Measurements from ENCODE around the gene ZNF439.
A peak's percentile ranks its signal among the peaks of the same experiment; 100 is the strongest.
"Not testable (repeated sequence)": the region's sequence is repeated elsewhere in the genome, so short reads cannot be mapped to it uniquely, and the experiment has no call there.

Gene ZNF439

DNA sequence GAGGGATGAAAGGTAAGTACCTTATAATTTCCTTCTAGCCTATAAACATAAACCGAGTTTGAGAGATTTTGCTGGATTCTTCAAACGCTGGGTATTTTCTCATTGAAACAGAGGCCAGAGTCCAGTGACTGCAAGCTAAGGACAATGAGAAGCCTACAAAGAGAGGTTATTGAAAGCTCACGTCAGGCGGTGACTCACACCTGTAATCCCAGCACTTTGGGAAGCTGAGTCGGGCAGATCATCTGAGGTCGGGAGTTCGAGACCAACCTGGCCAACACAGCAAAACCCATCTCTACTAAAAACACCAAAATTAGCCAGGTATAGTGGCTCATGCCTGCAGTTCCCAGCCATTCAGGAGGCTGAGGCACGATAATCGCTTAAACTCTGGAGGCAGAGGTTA lies 24.1 kb downstream of the ZNF439 start:
- no peak for DNase-seq

DNA sequence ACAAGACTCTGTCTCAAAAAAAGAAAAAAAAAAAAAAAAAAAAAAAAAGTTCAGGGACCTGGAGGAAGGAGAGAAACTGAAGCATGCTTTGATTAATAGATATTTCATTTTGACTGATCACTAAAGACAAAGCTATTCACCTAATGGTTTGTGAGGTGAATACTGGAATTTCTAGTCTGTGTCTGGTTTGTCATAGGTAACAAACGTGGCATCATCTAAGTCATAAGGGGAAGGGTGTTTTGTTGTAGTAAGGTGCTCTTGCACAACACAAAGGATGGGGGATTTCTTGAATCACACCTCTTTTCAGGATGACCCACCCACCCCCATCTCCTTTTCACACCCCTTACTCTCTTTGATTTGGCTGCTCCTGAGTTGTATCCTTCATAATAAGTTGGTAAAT lies 25.2 kb downstream of the ZNF439 start:
- DNase-seq, result no peak

DNA sequence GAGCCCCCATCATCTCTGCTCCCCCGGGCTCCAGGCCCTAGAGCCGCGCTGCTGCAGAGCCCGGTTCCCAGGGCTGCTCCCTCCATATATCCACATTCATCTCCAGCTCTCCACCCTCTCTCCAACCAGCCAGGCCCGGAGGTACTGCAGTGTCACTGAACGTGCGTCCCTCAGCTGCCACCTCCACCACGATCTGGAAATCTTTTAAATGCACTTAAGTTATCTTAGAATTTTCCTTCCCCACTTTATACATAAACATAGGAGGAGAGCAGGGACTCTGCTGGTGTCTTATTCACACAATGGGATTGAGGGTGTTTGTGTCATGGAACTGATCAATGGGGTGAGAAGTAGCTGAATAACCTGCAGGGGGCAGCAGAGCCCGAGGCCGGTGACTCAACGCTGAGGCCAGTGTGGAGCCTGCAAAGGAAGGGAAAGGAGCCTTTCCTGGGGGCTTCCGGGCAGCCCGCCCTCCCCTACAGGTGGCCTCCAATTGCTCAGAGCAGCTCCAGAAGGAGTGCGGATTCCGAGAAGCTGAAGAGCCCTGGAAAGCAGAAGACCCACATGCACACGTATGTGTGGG lies 31.3 kb downstream of the ZNF439 start:
- peak; percentile 72 for DNase-seq

DNA sequence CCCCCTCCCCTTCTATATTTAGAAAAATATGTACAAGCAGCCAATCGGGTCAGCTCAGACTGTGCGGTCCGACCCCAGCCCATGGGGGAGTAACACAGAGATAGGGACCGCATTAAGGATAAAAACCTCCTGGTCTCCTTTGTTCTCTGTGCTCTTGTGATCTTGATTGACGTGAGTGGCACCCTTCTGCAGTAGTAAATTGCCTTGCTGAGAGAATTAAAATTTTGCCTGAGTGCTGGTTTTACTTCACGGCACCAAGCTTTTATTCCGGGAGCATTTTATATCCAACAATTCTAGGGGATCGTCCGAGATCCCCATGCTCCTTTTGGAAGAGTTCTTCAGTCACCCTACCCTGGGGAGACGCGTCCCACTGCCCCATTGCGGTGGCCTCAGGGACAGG lies 32.1 kb downstream of the ZNF439 start:
- DNase-seq, result no peak

DNA sequence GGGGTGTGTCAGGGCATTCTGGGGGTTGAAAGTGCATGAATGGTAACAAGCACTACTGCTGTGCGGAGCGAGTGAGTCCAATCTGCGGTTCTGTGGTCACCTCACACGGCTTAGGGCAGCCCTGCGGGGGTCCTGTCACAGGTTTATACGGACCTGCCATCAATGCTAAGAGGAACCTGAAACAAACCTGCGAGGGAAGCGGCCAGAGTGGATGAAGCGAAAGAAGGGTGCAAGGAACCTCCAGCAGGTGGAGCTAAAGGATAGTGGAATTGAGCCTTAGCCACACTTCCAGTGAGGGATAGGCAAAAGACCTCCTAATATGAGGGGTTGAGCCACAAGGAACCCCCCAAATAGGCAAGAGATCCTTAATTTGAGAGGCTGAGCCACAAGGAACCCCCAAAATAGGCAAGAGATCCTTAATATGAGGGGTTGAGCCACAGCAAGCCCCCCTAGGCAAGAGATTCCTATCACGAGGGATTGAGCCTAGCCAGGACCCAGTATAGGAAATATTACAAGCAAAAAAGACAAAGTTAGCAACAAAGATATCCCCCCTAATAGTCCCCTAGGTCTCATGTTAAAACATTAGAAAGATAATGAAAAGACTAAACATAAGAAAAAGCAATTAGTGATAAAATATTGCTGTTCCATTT lies 32.8 kb downstream of the ZNF439 start:
- peak; percentile 68 to 74 for DNase-seq

DNA sequence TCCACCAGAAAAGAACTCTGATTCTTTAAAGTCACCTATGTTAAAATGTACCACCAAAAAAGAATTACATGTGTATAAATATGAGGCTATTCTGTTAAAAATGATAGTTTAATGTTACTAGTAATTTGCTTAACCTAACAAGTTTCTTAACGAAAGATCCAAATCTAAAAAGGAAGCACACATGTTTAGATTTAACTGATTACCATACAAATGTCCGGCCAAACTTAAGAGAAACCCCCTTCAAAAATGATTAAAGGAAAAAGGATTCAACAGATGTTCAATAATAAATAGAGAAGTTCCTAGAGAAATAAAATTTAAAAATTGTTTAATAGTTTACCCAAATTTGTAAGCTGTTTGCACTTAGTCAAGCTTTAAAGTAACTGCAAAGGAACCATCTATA lies 34.1 kb downstream of the ZNF439 start:
- no peak for DNase-seq

DNA sequence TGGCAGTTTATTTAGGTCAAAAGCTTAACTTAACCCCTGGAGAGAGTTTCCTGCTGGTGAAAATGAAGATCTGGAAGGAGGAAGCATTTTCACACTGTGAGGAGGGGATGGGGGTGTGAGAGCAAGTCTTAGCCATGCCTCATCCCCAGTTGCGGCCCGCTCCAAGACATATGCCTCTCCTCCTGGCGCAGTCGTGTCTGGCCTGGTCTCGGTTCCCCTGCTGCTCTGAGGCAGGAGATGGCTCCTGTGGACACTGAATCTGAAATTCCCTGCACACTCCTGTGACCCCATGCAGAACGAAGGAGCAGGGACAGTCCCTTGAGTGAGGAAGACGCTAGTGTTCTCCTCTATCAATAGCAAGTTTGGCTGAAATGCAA lies 38.7 kb downstream of the ZNF439 start:
- no peak for DNase-seq

DNA sequence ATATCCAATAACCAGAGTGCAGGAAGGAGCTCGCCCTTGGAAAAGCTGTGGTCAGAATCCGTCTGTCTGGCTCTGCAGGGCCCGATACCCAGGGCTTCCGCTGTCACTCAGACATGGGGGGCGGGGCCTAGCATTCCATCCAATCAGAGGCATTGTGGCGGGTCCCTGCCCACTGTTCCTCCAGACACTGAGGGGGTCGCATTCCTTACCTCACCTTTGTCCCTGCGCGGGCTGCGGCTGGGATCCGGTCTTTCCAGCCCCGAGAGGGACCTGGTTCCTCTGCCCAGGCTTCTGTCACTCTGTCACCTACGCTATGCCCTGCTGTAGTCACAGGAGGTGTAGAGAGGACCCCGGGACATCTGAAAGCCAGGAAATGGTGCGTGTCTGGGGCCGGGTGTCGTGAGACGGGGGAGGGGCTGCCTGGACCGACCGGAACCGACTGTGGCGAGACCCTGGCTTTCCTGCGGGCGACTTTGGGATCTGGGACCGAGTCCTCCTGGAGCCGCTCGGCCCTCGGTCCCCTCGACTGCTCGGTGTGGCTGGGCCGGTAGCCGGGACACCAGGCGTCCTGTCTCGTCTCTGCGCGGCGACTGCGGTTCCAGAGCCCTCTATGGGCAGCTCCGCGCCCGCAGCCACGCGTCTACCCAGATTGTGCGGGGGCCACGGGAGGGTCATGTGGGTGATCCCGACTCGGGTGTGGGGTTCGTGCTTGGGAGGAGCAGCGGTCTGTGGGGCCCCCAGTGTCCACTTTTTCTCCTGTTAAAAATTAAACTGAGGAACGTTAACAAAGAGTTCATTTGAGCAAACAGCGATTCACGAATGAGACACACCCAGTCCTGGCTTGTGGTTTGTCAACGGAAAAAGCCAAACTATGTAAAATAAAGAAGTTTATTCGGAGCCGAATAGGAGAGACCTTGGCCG lies 39.3 kb downstream of the ZNF439 start, which contains the start of gene ZNF69:
ZNF69 (plus strand) TSS at position 172 of the 921 bp plus-strand sequence; CDS start at position 314, 142 bp downstream.
- peak; percentile 81 to 82 for DNase-seq

DNA sequence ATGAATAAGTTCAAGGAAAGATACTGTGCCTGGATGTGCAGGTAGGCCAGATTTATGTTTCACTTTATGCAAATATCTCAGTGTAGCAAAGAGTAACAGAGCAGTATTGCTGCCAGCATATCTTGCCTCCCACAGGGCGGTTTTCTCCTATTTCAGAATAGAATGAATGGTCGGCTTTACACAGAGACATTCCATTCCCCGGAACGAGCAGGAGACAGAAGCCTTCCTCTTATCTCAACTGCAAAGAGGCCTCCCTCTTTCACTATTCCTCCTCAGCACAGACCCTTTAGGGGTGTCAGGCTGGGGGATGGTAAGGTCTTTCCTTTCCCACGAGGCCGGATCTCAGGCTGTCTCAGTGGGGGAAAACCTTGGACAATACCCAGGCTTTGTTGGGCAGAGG lies 41.4 kb downstream of the ZNF439 start:
- DNase-seq, result not testable (repeated sequence)

DNA sequence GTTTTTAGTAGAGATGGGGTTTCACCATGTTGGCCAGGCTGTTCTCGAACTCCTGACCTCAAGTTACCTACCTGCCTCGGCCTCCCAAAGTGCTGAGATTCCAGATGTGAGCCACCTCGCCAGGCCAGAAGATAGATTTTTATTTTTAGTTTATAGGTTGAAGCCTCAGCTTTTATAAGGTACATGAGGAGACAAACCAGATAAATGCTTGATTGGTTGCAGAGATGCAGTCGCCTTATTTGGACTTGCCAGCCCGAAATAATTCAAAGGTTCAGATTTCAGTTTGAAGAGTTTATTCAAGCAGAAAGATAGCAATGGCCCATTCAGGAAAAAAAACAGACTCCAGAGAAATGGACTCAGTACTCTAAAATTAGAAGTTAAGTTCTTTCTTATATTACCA lies 42.1 kb downstream of the ZNF439 start:
- DNase-seq, result no peak

DNA sequence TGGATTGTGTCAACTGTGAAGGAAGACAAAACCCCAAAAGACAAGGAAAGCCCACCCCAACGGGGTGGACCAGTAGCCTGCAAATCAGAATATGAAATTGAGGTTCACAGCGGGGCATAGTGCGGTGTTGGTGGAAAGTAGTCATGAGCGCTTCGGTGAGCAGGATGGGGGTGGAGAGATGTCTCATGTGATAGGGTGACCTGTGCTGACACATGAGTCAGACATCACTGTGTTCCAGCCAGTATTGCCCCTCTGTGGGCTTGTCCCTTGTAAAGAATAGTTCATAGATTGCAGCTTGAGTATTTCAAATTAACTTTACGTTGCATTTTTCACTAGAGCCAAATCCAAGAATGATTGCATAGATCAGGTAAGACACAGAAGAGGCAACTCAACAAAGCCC lies 46.3 kb downstream of the ZNF439 start:
- DNase-seq, result no peak

DNA sequence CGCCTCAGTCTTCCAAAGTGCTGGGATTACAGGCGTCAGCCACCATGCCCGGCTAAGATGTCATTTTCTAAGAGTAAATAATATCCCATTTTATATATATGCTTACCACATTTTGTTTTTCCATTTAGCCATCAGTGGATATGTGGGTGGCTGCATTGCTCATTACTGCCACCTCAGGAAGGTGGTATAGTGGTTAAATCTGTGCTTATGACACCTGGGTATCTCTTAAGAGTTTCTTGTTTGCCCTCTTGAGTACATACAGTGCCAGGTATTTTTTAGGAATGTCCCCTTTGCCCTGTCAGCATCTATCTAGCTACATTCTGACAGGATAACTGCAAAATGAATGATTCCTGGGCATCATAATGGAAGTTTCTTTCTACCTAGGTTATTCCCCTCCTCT lies 53.7 kb downstream of the ZNF439 start:
- DNase-seq, result no peak

DNA sequence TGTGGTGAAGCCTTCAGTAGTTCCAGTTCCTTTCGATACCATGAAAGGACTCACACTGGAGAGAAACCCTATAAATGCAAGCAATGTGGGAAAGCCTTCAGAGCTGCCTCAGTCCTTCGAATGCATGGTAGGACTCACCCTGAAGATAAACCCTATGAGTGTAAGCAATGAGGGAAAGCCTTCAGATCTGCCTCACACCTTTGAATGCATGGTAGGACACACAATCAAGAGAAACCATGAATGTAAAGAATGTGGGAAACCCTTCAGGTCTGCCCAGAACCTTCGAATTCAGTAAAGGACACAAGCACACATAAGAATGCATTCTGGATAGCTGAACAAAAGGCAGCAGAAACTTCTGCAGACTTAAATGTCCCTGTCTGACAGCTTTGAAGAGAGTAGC lies 57.4 kb downstream of the ZNF439 start:
- DNase-seq, result no peak

DNA sequence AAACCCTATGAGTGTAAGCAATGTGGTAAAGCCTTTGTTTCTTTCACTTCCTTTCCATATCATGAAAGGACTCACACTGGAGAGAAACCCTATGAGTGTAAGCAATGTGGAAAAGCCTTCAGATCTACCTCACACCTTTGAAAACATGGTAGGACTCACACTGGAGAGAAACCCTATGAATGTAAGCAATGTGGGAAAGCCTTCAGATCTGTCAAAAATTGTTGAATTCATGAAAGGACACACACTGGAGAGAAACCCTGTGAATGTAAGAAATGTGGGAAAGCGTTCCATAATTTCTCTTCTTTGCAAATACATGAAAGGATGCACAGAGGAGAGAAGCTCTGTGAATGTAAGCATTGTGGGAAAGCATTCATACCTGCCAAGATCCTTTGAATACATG lies 63.4 kb downstream of the ZNF439 start:
- DNase-seq, result not testable (repeated sequence)

DNA sequence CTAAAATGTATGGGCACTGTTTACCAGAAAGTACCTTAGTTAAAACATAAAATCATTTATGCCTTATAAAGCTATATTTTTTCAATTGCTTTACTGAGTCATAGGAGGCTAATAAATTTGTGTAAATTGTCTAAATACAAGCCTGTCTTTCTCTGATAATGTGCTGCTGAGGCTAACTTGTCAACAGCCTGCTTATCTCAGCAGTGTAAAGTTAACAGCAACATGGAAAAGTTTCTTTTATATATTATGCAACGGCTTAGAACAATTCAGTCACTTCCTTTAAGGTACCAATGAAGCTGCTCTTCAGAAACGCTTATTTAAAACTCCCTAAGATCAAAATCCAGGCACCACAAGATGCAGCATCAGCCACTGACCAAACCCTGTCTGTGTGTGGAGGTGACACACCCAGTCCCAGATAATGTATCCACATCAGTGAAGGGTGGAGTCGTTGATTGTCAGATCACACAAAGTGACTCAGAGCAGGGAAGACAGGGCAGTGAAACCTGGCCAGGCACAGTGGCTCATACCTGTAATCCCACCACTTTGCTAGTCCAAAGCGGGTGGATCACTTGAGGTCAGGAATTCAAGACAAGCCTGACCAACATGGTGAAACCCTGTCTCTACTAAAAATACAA lies 66.0 kb downstream of the ZNF439 start:
- not testable (repeated sequence) for DNase-seq
